GM18867 (cell line): ENCODE results near the gene CCBE1.

Experiments used
- ATAC-seq: cut with Tn5 transposase; IDR thresholded peaks from one replicate; pipeline ENCODE4 v1.9.1; 2021; ENCODE audit warnings: mild to moderate bottlenecking, moderate library complexity; ENCODE audit not compliant: unreplicated experiment

Gene CCBE1

GRCh38 chr18:59466980-59467379 is 230.2 kb downstream of the CCBE1 start:
- no peak for ATAC-seq

- ATAC-seq = no peak
Measured at GRCh38 chr18:59464486-59464885, 232.7 kb downstream of the CCBE1 start.

- ATAC-seq = no peak
Measured at GRCh38 chr18:59461171-59461570, 236.1 kb downstream of the CCBE1 start.

- ATAC-seq = no peak
Measured at GRCh38 chr18:59460072-59460420, 237.2 kb downstream of the CCBE1 start.

- ATAC-seq = peak; percentile 46
Measured at GRCh38 chr18:59459369-59460071, 237.7 kb downstream of the CCBE1 start.

GRCh38 chr18:59458575-59458974 is 238.6 kb downstream of the CCBE1 start:
- no peak for ATAC-seq

GRCh38 chr18:59456657-59457056 is 240.6 kb downstream of the CCBE1 start:
- ATAC-seq = no peak

GRCh38 chr18:59455728-59456276 is 241.4 kb downstream of the CCBE1 start:
- ATAC-seq = no peak

GRCh38 chr18:59454909-59455727 is 242.1 kb downstream of the CCBE1 start:
- ATAC-seq = no peak

GRCh38 chr18:59453468-59453961 is 243.7 kb downstream of the CCBE1 start:
- no peak for ATAC-seq

GRCh38 chr18:59451963-59452362 is 245.3 kb downstream of the CCBE1 start:
- ATAC-seq = no peak

GRCh38 chr18:59451073-59451472 is 246.2 kb downstream of the CCBE1 start:
- no peak for ATAC-seq

GRCh38 chr18:59448546-59448945 is 248.7 kb downstream of the CCBE1 start:
- no peak for ATAC-seq

GRCh38 chr18:59446012-59446411 is 251.2 kb downstream of the CCBE1 start:
- no peak for ATAC-seq

- no peak for ATAC-seq
Measured at GRCh38 chr18:59437851-59438569, 259.2 kb downstream of the CCBE1 start.

- no peak for ATAC-seq
Measured at GRCh38 chr18:59432803-59433597, 264.2 kb downstream of the CCBE1 start.

GRCh38 chr18:59431131-59431530 is 266.1 kb downstream of the CCBE1 start:
- no peak for ATAC-seq

- ATAC-seq = no peak
Measured at GRCh38 chr18:59429608-59430007, 267.6 kb downstream of the CCBE1 start.

GRCh38 chr18:59428018-59428417 is 269.2 kb downstream of the CCBE1 start:
- ATAC-seq = no peak

- no peak for ATAC-seq
Measured at GRCh38 chr18:59426855-59427254, 270.4 kb downstream of the CCBE1 start.
